ENCODE results near the gene CALML3. TPM values are rescaled to one million over a fixed set of nuclear protein-coding genes. Genes with fewer than 3 reads are reported as not detected.
"Not testable (repeated sequence)": the region's sequence is repeated elsewhere in the genome, so short reads cannot be mapped to it uniquely, and the experiment has no call there.

Gene CALML3
- polyA plus RNA-seq (2013, experiment 1 of 2; ENCODE audit: insufficient read length) = not detected
- polyA plus RNA-seq (2013, experiment 2 of 2; ENCODE audit: insufficient read length) = not detected

GRCh38 chr10:5524641-5525560 lies at the start of gene CALML3:
Gene CALML3 (plus strand): TSS chr10:5524961. CDS start chr10:5525086, 125 bp downstream.
- DNase-seq = no peak

GRCh38 chr10:5475088-5475487 lies 49.7 kb upstream of the CALML3 start:
- not testable (repeated sequence) for DNase-seq

- not testable (repeated sequence) for DNase-seq
These were observed 48.6 kb upstream of the CALML3 start for GRCh38 chr10:5475974-5476807.

- DNase-seq = no peak
These were observed 47.7 kb upstream of the CALML3 start for GRCh38 chr10:5476918-5477525.

GRCh38 chr10:5477948-5478693 lies 46.6 kb upstream of the CALML3 start:
- DNase-seq = no peak

- no peak for DNase-seq
These were observed 46.0 kb upstream of the CALML3 start for GRCh38 chr10:5478694-5479305.

- DNase-seq = no peak
These were observed 45.1 kb upstream of the CALML3 start for GRCh38 chr10:5479481-5480161.

- DNase-seq = no peak
These were observed 44.4 kb upstream of the CALML3 start for GRCh38 chr10:5480162-5480941.

- no peak for DNase-seq
These were observed 43.6 kb upstream of the CALML3 start for GRCh38 chr10:5481121-5481520.

- DNase-seq = no peak
These were observed 42.7 kb upstream of the CALML3 start for GRCh38 chr10:5482016-5482415.

GRCh38 chr10:5484205-5484604 lies 40.6 kb upstream of the CALML3 start:
- no peak for DNase-seq

- DNase-seq = no peak
These were observed 39.5 kb upstream of the CALML3 start for GRCh38 chr10:5485290-5485689.

GRCh38 chr10:5485948-5486852 lies 38.6 kb upstream of the CALML3 start:
- no peak for DNase-seq

GRCh38 chr10:5486853-5487235 lies 37.9 kb upstream of the CALML3 start:
- no peak for DNase-seq

- DNase-seq = no peak
These were observed 36.2 kb upstream of the CALML3 start for GRCh38 chr10:5488272-5489161.

- no peak for DNase-seq
These were observed 34.7 kb upstream of the CALML3 start for GRCh38 chr10:5490032-5490431.

- DNase-seq = no peak
These were observed 33.9 kb upstream of the CALML3 start for GRCh38 chr10:5490698-5491464.

Measured in fibroblast of skin of abdomen (primary cell).